GM18870 (cell line): ENCODE data around the gene NAA15.
A peak's percentile ranks its signal among the peaks of the same experiment; 100 is the strongest.
"Not testable (repeated sequence)": the region's sequence is repeated elsewhere in the genome, so short reads cannot be mapped to it uniquely, and the experiment has no call there.

Experiments
- ATAC-seq: cut with Tn5 transposase; IDR thresholded peaks from one replicate; pipeline ENCODE4 v1.9.1; 2021; ENCODE audit warnings: moderate library complexity; ENCODE audit not compliant: unreplicated experiment

The NAA15 gene

GRCh38 chr4:139444881-139445280 lies 143.6 kb downstream of the NAA15 start:
- not testable (repeated sequence) for ATAC-seq

- ATAC-seq = not testable (repeated sequence)
Observed at GRCh38 chr4:139447078-139447477, 145.8 kb downstream of the NAA15 start.

- ATAC-seq = no peak
Observed at GRCh38 chr4:139450586-139450985, 149.3 kb downstream of the NAA15 start.

- no peak for ATAC-seq
Observed at GRCh38 chr4:139451997-139452396, 150.7 kb downstream of the NAA15 start.

- ATAC-seq = peak; percentile 45
Observed at GRCh38 chr4:139453041-139453370, 151.7 kb downstream of the NAA15 start.

- ATAC-seq = peak; percentile 84
Observed at GRCh38 chr4:139453371-139454110, 152.2 kb downstream of the NAA15 start.

- ATAC-seq = peak; percentile 44
Observed at GRCh38 chr4:139454111-139455045, 153.1 kb downstream of the NAA15 start, which contains the start of gene RAB33B. Gene RAB33B, plus strand, starts transcription at chr4:139454121. Its CDS starts 75 bp downstream, at chr4:139454196.

- no peak for ATAC-seq
Observed at GRCh38 chr4:139455126-139455538, 153.8 kb downstream of the NAA15 start.

GRCh38 chr4:139457318-139457717 lies 156.0 kb downstream of the NAA15 start:
- ATAC-seq = no peak

GRCh38 chr4:139458543-139458942 lies 157.2 kb downstream of the NAA15 start:
- no peak for ATAC-seq

GRCh38 chr4:139458999-139459398 lies 157.7 kb downstream of the NAA15 start:
- ATAC-seq = no peak

- ATAC-seq = no peak
Observed at GRCh38 chr4:139460565-139460964, 159.3 kb downstream of the NAA15 start.

- ATAC-seq = no peak
Observed at GRCh38 chr4:139461022-139461628, 159.8 kb downstream of the NAA15 start.

- ATAC-seq = not testable (repeated sequence)
Observed at GRCh38 chr4:139464512-139464911, 163.2 kb downstream of the NAA15 start.

- no peak for ATAC-seq
Observed at GRCh38 chr4:139465922-139466321, 164.6 kb downstream of the NAA15 start.

- ATAC-seq = not testable (repeated sequence)
Observed at GRCh38 chr4:139468756-139469155, 167.5 kb downstream of the NAA15 start.

GRCh38 chr4:139469216-139469615 lies 167.9 kb downstream of the NAA15 start:
- no peak for ATAC-seq
